ENCODE results near the gene HRCT1.

DNA sequence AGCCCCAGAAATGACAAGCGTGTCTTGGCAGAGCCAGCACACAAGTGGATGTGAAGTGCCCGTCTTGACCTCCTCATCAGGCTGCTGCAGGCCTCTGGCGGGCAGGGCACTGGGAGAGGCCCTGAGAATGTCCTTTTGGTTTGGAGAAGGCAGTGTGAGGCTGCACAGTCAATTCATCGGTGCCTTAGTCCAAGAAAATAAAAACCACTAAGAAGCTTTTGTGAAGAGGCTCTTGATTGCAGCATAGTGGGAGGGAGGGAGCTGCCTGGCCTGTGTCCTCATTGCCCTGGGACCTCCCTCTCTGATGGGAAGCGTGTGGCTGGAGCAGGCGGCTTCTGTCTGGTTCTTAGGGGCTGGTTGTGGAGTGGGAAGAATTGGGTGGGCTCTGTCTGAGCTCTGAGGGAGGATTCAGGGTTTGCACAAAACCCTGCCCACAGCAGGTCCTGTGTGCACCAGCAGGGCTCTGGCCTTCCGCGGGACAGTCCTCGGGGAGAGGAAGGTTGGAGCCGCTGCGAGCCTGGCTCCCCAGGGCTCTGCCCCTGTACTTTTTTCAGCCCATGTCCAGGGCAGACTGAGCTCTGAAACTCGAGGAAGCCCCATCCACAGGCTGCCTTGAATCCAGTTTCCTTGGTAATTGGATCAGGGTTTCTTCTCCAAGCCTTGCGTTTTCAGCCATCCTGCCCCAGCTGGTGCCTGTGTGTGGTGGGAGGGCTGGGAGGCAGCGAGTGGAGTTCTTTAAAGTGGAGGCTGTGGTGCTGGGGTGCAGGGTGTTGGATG, 1.1 kb downstream of the HRCT1 start:
- TF ChIP-seq TAF1 (IDR thresholded peaks at IDR 0.05; ENCODE audit: low read depth), result no peak
- TF ChIP-seq EZH2 (IDR thresholded peaks at IDR 0.05; ENCODE audit: borderline replicate concordance, insufficient read depth, low read length, poor library complexity, severe bottlenecking), result no peak
- TF ChIP-seq, protein P1, sequence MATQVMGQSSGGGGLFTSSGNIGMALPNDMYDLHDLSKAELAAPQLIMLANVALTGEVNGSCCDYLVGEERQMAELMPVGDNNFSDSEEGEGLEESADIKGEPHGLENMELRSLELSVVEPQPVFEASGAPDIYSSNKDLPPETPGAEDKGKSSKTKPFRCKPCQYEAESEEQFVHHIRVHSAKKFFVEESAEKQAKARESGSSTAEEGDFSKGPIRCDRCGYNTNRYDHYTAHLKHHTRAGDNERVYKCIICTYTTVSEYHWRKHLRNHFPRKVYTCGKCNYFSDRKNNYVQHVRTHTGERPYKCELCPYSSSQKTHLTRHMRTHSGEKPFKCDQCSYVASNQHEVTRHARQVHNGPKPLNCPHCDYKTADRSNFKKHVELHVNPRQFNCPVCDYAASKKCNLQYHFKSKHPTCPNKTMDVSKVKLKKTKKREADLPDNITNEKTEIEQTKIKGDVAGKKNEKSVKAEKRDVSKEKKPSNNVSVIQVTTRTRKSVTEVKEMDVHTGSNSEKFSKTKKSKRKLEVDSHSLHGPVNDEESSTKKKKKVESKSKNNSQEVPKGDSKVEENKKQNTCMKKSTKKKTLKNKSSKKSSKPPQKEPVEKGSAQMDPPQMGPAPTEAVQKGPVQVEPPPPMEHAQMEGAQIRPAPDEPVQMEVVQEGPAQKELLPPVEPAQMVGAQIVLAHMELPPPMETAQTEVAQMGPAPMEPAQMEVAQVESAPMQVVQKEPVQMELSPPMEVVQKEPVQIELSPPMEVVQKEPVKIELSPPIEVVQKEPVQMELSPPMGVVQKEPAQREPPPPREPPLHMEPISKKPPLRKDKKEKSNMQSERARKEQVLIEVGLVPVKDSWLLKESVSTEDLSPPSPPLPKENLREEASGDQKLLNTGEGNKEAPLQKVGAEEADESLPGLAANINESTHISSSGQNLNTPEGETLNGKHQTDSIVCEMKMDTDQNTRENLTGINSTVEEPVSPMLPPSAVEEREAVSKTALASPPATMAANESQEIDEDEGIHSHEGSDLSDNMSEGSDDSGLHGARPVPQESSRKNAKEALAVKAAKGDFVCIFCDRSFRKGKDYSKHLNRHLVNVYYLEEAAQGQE (IDR thresholded peaks at IDR 0.05; ENCODE audit: borderline replicate concordance), result no peak
- TF ChIP-seq, protein P2, sequence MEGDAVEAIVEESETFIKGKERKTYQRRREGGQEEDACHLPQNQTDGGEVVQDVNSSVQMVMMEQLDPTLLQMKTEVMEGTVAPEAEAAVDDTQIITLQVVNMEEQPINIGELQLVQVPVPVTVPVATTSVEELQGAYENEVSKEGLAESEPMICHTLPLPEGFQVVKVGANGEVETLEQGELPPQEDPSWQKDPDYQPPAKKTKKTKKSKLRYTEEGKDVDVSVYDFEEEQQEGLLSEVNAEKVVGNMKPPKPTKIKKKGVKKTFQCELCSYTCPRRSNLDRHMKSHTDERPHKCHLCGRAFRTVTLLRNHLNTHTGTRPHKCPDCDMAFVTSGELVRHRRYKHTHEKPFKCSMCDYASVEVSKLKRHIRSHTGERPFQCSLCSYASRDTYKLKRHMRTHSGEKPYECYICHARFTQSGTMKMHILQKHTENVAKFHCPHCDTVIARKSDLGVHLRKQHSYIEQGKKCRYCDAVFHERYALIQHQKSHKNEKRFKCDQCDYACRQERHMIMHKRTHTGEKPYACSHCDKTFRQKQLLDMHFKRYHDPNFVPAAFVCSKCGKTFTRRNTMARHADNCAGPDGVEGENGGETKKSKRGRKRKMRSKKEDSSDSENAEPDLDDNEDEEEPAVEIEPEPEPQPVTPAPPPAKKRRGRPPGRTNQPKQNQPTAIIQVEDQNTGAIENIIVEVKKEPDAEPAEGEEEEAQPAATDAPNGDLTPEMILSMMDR (IDR thresholded peaks at IDR 0.05; ENCODE audit: poor library complexity, severe bottlenecking), result no peak
- TF ChIP-seq EP300 (conservative IDR thresholded peaks at IDR 0.05; ENCODE audit: poor library complexity, severe bottlenecking), result no peak
- no peak for TF ChIP-seq POLR2AphosphoS5 (IDR thresholded peaks at IDR 0.05)
- TF ChIP-seq RAD21 (conservative IDR thresholded peaks at IDR 0.05), result no peak
- no peak for TF ChIP-seq SMC3 (conservative IDR thresholded peaks at IDR 0.05; ENCODE audit: poor library complexity)
